ENCODE data around the gene GYG1.
"Not testable (repeated sequence)": the region's sequence is repeated elsewhere in the genome, so short reads cannot be mapped to it uniquely, and the experiment has no call there.

- not testable (repeated sequence) for TF ChIP-seq CTCF (IDR thresholded peaks at IDR 0.05); ZFX (IDR thresholded peaks at IDR 0.05; ENCODE audit: borderline replicate concordance)
Measured at GRCh38 chr3:148987551-148987950, 3.8 kb upstream of the GYG1 start.

Measured in 22Rv1 (cell line).